Measurements from ENCODE around the gene DNAH10.
"Not testable (repeated sequence)": the region's sequence is repeated elsewhere in the genome, so short reads cannot be mapped to it uniquely, and the experiment has no call there.

The DNAH10 gene

DNA sequence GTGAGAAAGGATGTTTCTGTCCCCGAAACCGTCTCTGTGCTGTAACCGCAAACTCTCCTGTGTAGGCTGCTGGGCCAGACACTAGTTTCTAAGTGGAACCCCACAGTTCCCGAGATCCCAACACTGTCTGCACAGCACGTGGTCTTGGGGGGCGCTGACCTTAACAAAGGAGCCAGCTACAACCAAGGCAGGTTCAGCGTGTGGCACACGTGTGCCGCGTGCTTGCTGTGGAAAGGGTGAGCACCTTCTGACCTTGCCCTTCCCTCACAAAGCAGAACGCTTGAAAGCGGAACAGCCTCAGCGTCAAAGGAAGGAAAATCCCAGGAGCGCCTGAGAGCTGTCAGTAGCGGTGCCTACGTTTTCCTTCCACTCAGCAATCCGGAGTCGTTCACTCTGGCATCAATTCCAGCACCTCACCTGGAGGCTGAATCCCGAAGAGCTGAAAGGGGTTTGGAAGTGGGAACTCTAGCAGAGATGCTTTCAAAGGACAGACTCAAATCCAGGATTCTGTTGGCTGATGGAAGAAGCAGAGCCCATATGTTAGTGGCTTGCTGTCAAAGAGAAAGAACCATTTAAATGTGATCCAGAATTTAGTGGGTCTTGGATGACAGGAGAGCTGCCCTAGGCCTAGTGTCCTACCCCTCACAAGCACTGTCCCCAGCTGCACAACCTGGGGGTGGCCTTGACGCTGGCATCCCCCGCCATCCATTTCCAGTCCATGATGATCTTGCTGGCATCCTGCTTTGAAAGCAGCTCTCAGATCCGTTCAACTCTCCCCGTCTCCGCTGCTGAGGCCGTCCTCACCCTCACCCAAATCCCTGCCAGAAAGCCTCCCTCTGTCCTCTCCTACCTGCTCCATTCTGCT lies 183.4 kb downstream of the DNAH10 start:
- no peak for DNase-seq (ENCODE audit: low read depth in 2 of 2, low spot score in 1 of 2)

DNA sequence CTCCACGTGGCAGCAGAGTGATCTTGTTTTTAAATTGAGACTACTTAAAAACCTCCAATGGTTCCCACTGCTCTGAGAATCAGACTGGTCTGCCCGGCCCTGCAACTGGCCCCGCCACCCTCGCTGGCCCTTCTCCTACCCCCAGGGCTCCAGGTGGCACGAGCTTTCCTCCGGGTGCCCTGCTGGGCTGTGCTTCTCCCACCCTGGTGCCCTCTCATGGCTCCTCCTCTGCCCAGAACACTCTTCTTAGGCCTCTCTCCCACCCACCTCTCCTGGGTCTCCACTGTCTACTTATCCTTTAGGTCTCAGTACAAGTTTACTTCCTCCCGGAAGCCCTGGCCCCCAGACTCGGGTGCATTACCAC lies 184.0 kb downstream of the DNAH10 start:
- DNase-seq (ENCODE audit: low read depth in 2 of 2, low spot score in 1 of 2): no peak

DNA sequence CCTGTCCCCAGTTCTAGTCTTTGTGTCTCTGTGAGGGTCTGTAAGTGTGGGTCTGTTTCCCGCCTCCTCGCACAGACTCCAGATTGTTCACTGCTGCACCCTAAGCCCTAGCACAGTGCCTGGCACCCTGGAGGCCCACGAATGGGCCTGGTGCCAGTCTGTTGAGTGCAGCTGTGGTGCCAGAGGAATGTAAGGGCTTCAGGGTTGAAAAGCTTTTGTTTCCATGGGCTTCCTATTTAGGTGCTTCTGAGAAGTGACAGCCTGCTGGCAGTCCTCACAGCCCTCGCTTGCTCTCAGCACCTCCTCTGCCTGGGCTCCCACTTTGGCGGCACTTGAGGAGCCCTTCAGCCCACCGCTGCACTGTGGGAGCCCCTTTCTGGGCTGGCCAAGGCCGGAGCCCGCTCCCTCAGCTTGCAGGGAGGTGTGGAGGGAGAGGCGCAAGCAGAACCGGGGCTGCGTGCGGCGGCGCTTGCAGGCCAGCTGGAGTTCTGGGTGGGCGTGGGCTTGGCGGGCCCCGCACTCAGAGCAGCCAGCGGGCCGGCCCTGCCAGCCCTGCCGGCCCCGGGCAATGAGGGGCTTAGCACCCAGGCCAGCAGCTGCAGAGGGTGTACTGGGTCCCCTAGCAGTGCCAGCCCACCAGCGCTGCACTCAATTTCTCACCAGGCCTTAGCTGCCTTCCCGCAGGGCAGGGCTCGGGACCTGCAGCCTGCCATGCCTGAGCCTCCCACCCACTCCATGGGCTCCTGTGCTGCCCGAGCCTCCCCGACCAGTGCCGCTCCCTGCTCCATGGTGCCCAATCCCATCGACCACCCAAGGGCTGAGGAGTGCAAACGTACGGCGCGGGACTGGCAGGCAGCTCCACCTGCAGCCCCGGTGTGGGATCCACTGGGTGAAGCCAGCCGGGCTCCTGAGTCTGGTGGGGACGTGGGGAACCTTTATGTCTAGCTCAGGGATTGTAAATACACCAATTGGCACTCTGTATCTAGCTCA lies 184.7 kb downstream of the DNAH10 start:
- DNase-seq (ENCODE audit: low read depth in 2 of 2, low spot score in 1 of 2): not testable (repeated sequence)

DNA sequence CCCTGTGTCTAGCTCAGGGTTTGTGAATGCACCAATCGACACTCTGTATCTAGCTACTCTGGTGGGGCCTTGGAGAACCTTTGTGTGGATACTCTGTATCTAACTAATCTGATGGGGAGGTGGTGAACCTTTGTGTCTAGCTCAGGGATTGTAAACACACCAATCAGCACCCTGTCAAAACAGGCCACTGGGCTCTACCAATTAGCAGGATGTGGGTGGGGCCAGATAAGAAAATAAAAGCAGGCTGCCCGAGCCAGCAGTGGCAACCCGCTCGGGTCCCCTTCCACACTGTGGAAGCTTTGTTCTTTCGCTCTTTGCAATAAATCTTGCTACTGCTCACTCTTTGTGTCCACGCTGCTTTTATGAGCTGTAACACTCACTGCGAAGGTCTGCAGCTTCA lies 185.4 kb downstream of the DNAH10 start:
- DNase-seq (ENCODE audit: low read depth in 2 of 2, low spot score in 1 of 2): not testable (repeated sequence)

DNA sequence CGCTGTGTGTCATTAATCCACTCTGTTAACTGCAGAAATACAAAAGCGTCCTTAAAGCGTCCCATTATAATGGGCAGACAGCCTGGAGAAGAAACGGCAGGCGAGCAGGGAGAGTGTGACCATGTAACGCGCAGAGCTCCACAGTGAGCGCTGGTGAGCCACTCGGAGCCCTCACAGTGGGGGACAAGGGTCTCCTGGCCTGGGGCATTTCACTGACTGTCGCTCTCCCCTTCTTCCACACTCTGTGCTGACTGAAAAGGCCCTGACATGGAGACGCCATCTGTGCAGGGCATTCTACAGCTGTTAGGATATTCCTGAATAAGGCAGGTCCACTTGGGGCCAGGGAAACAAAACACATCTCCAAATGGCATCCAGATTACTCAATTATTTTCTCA lies 186.3 kb downstream of the DNAH10 start:
- DNase-seq (ENCODE audit: low read depth in 2 of 2, low spot score in 1 of 2): no peak

- DNase-seq (ENCODE audit: low read depth in 2 of 2, low spot score in 1 of 2): no peak
These were observed 187.0 kb downstream of the DNAH10 start for GRCh38 chr12:123948796-123949769.

GRCh38 chr12:123949770-123950165 lies 187.7 kb downstream of the DNAH10 start:
- no peak for DNase-seq (ENCODE audit: low read depth in 2 of 2, low spot score in 1 of 2)

GRCh38 chr12:123950476-123951349 lies 188.6 kb downstream of the DNAH10 start:
- no peak for DNase-seq (ENCODE audit: low read depth in 2 of 2, low spot score in 1 of 2)

DNA sequence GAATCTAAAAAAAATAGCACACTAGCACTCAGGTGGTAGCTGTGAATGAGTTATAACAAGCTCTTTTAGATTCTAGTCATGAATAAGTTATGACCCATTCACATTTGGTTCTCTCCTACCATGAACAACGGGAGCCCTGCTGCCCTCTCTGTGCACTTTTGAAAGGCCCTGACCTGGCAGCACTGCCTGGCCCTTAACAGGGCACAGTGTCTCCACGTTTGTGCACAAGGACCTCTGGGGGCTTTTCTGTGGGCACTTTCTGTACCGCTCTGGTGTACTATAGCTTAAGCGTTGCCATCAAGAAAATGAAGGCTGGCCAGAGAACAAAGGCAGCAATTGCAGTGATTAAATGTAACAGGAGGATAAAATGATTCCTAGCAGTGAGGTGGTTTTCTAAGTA lies 189.4 kb downstream of the DNAH10 start:
- no peak for DNase-seq (ENCODE audit: low read depth in 2 of 2, low spot score in 1 of 2)

DNA sequence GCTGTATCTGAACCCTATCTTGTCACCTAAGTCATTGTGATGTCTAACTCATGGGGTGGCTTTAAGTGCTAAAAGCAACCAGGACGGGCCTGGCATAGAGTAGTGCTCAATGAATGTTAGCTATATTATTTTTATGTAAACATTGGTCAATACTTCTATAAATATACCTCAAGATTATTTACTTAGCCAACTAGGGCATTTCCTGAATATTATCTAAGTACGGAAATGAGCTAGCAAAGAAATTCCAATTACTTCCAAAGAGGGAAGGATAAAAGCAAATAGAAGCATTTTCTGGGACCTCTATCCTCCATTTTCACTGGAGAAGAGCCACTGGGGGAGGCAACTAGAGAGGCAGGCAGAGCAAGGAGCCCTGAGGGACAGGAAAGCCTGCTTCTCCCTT lies 189.9 kb downstream of the DNAH10 start:
- DNase-seq (ENCODE audit: low read depth in 2 of 2, low spot score in 1 of 2): no peak

DNA sequence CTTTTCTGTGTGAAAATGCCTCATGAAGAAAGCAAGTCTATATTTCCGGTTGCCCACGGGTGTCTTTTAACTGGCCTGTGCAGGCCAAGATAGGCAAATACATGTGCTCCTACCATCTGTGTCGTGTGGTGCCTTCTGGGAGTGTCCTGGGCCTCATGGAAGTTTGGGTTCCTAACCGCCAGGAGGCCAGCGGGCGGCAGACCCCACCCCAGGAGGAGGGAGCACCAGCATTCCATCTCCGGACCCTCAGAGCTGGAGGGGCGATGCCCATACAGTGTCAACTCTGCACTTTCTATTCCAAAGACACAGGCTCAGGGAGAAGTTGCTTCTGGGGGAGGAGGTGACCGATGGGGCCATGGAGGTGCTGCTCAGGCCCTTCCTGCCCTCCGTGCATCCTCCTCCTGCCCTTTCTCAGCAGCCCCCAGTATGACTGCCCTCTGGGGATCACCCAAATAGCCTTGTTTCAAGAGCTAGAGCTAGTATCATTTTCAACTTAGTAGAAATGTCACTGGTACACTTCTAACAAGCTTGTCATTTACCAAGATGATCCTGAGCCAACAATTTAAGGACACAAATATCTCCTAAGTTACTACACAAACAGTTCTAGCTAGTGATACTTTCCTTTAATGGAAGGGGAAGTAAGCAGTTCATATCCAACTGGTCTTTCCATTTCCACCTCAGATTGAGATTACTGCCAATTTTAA lies 192.7 kb downstream of the DNAH10 start:
- DNase-seq (ENCODE audit: low read depth in 2 of 2, low spot score in 1 of 2): no peak

DNA sequence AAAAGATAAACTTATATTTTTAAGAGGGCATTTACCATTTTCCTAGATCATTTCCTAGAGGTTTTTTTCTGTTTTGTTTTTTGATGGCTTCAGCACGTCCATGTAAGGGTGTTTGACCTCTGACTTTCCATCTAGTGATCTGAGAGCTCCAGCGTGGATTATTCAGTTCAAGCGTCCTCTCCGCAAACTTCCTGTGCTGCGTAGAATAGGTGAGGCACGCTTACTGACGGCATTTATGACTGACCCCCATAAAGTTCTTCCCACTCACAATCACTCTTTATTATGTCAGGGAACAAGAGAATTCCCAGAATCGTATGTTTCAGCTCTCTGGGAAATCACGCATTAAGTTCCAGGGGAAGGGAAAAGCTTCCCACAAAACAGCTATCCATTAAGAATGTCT lies 194.1 kb downstream of the DNAH10 start:
- no peak for DNase-seq (ENCODE audit: low read depth in 2 of 2, low spot score in 1 of 2)

DNA sequence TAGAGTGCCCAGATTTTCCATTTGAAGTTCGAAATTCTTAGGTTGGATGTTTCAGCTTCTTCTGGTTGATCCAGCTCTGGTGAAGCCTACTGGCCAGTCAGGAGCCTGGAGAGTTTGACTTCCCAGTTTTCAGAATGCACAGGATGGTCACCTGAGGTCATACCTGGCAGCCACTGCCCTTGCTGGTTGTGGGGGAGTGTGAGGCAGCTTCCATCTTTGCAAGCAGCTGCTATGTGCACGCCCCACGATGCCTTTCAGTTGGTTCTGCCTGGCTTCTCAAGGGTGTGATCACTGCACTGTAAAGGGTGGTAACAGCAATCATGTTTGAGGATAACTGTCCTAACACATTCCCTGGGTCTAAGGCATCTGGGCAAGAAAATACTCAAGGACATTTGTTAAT lies 195.1 kb downstream of the DNAH10 start:
- no peak for DNase-seq (ENCODE audit: low read depth in 2 of 2, low spot score in 1 of 2)

DNA sequence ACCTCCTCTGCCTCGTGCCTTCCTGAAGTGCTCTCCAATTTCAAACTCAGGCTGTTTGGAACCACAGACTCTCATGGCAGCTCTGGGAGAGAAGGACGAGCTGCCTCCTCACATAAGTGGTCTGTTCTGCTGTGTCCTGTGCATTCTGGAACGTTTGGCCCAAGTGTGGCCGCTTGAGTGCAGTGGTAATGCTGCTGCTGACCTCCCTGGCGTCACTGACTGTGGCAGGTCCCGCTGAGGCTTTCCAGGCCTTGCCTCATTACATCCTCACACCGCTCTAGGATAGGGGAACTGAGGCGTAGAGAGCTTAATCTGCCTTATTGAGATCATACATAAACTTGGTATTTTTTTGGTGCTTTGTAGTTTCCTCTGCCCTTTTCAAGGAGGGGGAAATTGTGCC lies 196.4 kb downstream of the DNAH10 start:
- no peak for DNase-seq (ENCODE audit: low read depth in 2 of 2, low spot score in 1 of 2)

- DNase-seq (ENCODE audit: low read depth in 2 of 2, low spot score in 1 of 2): no peak
These were observed 196.8 kb downstream of the DNAH10 start for GRCh38 chr12:123958876-123959275.

- no peak for DNase-seq (ENCODE audit: low read depth in 2 of 2, low spot score in 1 of 2)
These were observed 198.1 kb downstream of the DNAH10 start for GRCh38 chr12:123960029-123960735.

- DNase-seq (ENCODE audit: low read depth in 2 of 2, low spot score in 1 of 2): no peak
These were observed 198.8 kb downstream of the DNAH10 start for GRCh38 chr12:123960856-123961255.

- DNase-seq (ENCODE audit: low read depth in 2 of 2, low spot score in 1 of 2): no peak
These were observed 199.7 kb downstream of the DNAH10 start for GRCh38 chr12:123961585-123962345.
